ENCODE data around the gene RMDN3.
A peak's percentile ranks its signal among the peaks of the same experiment; 100 is the strongest.

DNA sequence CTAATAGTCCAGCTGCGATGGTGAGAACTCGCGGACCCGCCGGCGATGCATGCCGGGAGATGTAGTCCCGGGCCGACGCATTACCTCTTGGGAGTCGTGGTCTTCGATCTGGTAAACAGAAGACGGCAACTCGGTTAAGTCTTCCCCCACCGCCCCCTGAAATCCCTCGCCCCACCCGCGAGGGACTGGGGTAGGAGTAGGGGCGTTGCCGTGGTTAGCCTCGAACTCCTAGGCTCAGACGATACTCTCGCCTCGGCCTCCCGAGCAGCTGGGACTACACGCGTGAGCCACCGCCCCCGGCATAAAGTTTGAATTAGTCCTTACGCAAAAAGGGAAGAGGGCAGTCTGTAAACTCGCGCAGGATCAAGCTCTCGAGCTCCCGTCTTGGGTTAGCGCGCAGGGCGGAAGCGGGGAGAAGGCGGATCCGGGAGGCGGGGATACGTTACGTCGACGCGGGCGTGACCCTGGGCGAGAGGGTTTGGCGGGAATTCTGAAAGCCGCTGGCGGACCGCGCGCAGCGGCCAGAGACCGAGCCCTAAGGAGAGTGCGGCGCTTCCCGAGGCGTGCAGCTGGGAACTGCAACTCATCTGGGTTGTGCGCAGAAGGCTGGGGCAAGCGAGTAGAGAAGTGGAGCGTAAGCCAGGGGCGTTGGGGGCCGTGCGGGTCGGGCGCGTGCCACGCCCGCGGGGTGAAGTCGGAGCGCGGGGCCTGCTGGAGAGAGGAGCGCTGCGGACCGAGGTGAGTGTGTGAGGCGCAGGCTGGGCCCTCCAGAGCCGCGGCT, 60.2 kb downstream of the RMDN3 start, which contains the start of gene RAD51:
- TF ChIP-seq, protein P1, sequence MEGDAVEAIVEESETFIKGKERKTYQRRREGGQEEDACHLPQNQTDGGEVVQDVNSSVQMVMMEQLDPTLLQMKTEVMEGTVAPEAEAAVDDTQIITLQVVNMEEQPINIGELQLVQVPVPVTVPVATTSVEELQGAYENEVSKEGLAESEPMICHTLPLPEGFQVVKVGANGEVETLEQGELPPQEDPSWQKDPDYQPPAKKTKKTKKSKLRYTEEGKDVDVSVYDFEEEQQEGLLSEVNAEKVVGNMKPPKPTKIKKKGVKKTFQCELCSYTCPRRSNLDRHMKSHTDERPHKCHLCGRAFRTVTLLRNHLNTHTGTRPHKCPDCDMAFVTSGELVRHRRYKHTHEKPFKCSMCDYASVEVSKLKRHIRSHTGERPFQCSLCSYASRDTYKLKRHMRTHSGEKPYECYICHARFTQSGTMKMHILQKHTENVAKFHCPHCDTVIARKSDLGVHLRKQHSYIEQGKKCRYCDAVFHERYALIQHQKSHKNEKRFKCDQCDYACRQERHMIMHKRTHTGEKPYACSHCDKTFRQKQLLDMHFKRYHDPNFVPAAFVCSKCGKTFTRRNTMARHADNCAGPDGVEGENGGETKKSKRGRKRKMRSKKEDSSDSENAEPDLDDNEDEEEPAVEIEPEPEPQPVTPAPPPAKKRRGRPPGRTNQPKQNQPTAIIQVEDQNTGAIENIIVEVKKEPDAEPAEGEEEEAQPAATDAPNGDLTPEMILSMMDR (IDR thresholded peaks at IDR 0.05): no peak
- peak in 2 of 4 donors; percentile 45 to 62 for TF ChIP-seq POLR2A (IDR thresholded peaks at IDR 0.05)

Measured in esophagus squamous epithelium (tissue), 4 donors.